GM12892 (cell line): ENCODE data around the gene CCDC57.

ENCODE experiments used
- POLR2A ChIP-seq: IDR thresholded peaks from 2 replicates; pipeline ENCODE4 v1.6.1; 2011; ENCODE audit warnings: low read depth, low read length, control low read depth
- POLR2AphosphoS5 ChIP-seq: IDR thresholded peaks from 2 replicates; pipeline ENCODE4 v1.6.1; 2011; ENCODE audit warnings: low read depth, low read length, control low read depth

DNA sequence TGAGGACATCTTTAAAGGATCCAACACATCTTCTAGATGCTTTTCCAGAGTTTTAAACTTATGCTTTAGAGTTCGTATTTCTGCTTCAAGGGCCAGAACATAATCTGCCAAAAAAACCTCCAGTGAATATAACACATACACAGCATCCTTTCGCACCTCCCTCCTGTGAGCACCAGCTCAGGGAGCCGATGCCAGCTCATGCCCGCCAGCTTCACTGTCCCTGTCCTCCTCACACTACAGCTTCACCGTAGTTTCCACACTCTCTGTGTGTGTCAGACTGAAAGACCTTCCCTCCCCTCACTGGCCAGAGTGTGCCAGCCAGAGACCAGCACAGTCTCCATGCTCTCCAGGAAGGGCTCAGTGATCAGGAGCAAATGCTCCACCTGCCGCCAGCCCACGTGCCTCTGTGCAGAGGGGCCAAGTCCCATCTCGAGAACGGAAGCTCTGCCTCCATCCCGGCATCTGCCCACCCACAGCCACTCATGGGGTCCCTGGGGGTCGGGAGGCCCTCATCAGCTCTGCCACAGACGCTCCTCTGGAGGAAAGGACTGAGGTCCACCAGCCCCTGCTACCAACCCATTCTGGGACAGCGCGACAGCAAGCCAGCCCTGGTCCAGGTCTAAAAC lies 40.8 kb downstream of the CCDC57 start:
- TF ChIP-seq POLR2A (no peak), POLR2AphosphoS5 (no peak)
